Measurements from ENCODE around the gene TOE1.

The TOE1 gene

GRCh38 chr1:45304311-45305081, 35.5 kb upstream of the TOE1 start:
- Histone ChIP-seq H3K27ac (peak overlapping the region; percentile 91), H3K36me3 (ENCODE audit: control insufficient read depth, insufficient read depth, low read length) (no peaks in the 10 kb centered on the region), H3K4me2 (ENCODE audit: low read length) (peak overlapping the region; percentile 76), H3K79me2 (no peaks in the 10 kb centered on the region), H3K27me3 (ENCODE audit: control insufficient read depth, insufficient read depth, low read length) (no peaks in the 10 kb centered on the region), H3K9ac (peak overlapping the region; percentile 35), H2AFZ (peak overlapping the region; percentile 86), H3K4me3 (ENCODE audit: low read depth, low read length) (peak overlapping the region; percentile 61), H3K4me1 (peaks cover 3% of the 10 kb centered on the region), H3K9me3 (ENCODE audit: control insufficient read depth, low read length) (no peaks in the 10 kb centered on the region)
- no peak for TF ChIP-seq CTCF (IDR thresholded peaks at IDR 0.05)

GRCh38 chr1:45305231-45305630, 34.7 kb upstream of the TOE1 start:
- no peak overlapping the region for H3K9ac ChIP-seq

GRCh38 chr1:45306319-45306718, 33.7 kb upstream of the TOE1 start:
- no peak overlapping the region for H3K27ac ChIP-seq

More at GRCh38 chr1:45305231-45305630, 34.7 kb upstream of the TOE1 start:
- Histone ChIP-seq H2AFZ (no peak overlapping the region), H3K4me1 (peaks cover 3% of the 10 kb centered on the region), H3K4me2 (ENCODE audit: low read length) (no peak overlapping the region), H3K4me3 (ENCODE audit: low read depth, low read length) (no peak overlapping the region), H3K9me3 (ENCODE audit: control insufficient read depth, low read length) (no peaks in the 10 kb centered on the region), H3K27me3 (ENCODE audit: control insufficient read depth, insufficient read depth, low read length) (no peaks in the 10 kb centered on the region), H3K36me3 (ENCODE audit: control insufficient read depth, insufficient read depth, low read length) (no peaks in the 10 kb centered on the region), H3K79me2 (no peaks in the 10 kb centered on the region), H3K27ac (peak overlapping the region; percentile 91)
- TF ChIP-seq CTCF (IDR thresholded peaks at IDR 0.05): no peak

GRCh38 chr1:45306905-45307304, 33.1 kb upstream of the TOE1 start:
- H3K36me3 ChIP-seq (ENCODE audit: control insufficient read depth, insufficient read depth, low read length): no peaks in the 10 kb centered on the region
- H2AFZ ChIP-seq: no peak overlapping the region
- H3K79me2 ChIP-seq: no peaks in the 10 kb centered on the region
- no peak overlapping the region for H3K4me3 ChIP-seq (ENCODE audit: low read depth, low read length)
- peaks cover 3% of the 10 kb centered on the region for H3K4me1 ChIP-seq
- H3K9ac ChIP-seq: no peak overlapping the region
- no peak overlapping the region for H3K4me2 ChIP-seq (ENCODE audit: low read length)
- TF ChIP-seq CTCF (IDR thresholded peaks at IDR 0.05): no peak
- H3K27me3 ChIP-seq (ENCODE audit: control insufficient read depth, insufficient read depth, low read length): no peaks in the 10 kb centered on the region
- no peak overlapping the region for H3K27ac ChIP-seq
- H3K9me3 ChIP-seq (ENCODE audit: control insufficient read depth, low read length): no peaks in the 10 kb centered on the region

More at GRCh38 chr1:45306319-45306718, 33.7 kb upstream of the TOE1 start:
- H2AFZ ChIP-seq: no peak overlapping the region
- no peaks in the 10 kb centered on the region for H3K9me3 ChIP-seq (ENCODE audit: control insufficient read depth, low read length)
- H3K4me3 ChIP-seq (ENCODE audit: low read depth, low read length): no peak overlapping the region
- no peaks in the 10 kb centered on the region for H3K36me3 ChIP-seq (ENCODE audit: control insufficient read depth, insufficient read depth, low read length)
- no peaks in the 10 kb centered on the region for H3K27me3 ChIP-seq (ENCODE audit: control insufficient read depth, insufficient read depth, low read length)
- no peaks in the 10 kb centered on the region for H3K79me2 ChIP-seq
- H3K4me2 ChIP-seq (ENCODE audit: low read length): no peak overlapping the region
- no peak for TF ChIP-seq CTCF (IDR thresholded peaks at IDR 0.05)
- peaks cover 3% of the 10 kb centered on the region for H3K4me1 ChIP-seq
- H3K9ac ChIP-seq: no peak overlapping the region

GRCh38 chr1:45314266-45314665, 25.7 kb upstream of the TOE1 start:
- Histone ChIP-seq H2AFZ (no peak overlapping the region), H3K27ac (no peak overlapping the region), H3K4me1 (no peaks in the 10 kb centered on the region), H3K4me3 (ENCODE audit: low read depth, low read length) (no peak overlapping the region), H3K4me2 (ENCODE audit: low read length) (no peak overlapping the region), H3K9me3 (ENCODE audit: control insufficient read depth, low read length) (no peaks in the 10 kb centered on the region), H3K9ac (no peak overlapping the region), H3K36me3 (ENCODE audit: control insufficient read depth, insufficient read depth, low read length) (no peaks in the 10 kb centered on the region), H3K27me3 (ENCODE audit: control insufficient read depth, insufficient read depth, low read length) (no peaks in the 10 kb centered on the region), H3K79me2 (no peaks in the 10 kb centered on the region)
- TF ChIP-seq CTCF (IDR thresholded peaks at IDR 0.05): no peak

Measured in parathyroid adenoma (tissue), 2 donors.